Amygdala (tissue), 56 donors: Measurements from ENCODE around the gene ZFAND5.
A peak's percentile ranks its signal among the peaks of the same experiment; 100 is the strongest.

Experiments
- DNase-seq, 56 donors: peaks; one replicate each; lab custom pipeline; 2025; lab: John Stamatoyannopoulos, UW

ZFAND5 gene

GRCh38 chr9:72363908-72364678 is 915 bp downstream of the ZFAND5 start:
- DNase-seq = peak in 51 of 56 donors; percentile 3 to 75 (median 45)

GRCh38 chr9:72363236-72363635 is 1.8 kb downstream of the ZFAND5 start:
- DNase-seq = no peak

DNA sequence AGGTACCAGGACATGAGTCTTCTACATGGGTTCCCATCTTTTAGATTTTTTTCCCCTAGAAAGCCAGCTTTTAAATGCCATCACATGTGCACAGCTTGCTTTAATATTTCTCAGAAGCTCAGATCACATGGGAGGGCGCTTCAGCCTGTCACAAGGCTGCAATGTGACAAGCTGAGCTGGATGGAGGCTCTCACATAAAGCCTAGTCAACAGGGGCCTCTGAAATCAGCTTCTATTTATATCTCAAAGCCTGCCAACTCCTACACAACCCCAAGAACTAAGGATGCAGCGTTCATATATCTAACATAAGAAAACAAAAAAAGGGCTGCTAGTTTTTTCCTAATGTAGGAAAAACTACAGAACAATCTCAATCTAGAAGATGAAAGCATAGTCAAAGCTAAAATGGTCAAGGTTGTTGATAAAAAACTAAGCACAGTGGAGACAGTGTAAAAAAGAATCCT is 2.3 kb downstream of the ZFAND5 start:
- DNase-seq = peak in 54 of 56 donors; percentile 1 to 97 (median 72)

GRCh38 chr9:72362118-72362531 is 2.9 kb downstream of the ZFAND5 start:
- DNase-seq = no peak

- no peak for DNase-seq
These were observed 3.8 kb downstream of the ZFAND5 start for GRCh38 chr9:72361217-72361616.

GRCh38 chr9:72360324-72360723 is 4.7 kb downstream of the ZFAND5 start:
- no peak for DNase-seq

GRCh38 chr9:72356041-72356582 is 8.9 kb downstream of the ZFAND5 start:
- DNase-seq = peak in 12 of 56 donors; percentile 0 to 45 (median 9)

DNA sequence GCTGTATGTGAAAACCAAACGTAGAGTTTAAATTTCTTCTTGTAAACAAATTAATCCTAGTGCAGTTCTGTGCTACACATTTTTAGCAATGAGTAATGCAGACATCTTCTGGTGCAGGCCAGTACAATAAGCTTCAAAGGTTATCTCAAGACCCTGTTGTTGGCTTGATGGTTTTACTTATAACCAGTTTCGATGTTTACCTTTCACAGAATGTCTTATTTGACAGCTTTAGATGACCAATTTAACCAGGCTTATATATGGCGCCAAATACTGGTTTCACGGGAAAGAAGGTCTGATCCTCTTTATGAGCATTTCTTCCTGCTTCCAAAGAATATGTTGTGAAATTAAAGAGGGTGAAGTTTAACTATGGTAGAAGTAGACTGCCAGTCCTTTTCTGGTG is 9.9 kb downstream of the ZFAND5 start:
- DNase-seq = no peak

- no peak for DNase-seq
These were observed 10.3 kb downstream of the ZFAND5 start for GRCh38 chr9:72354704-72355103.

DNA sequence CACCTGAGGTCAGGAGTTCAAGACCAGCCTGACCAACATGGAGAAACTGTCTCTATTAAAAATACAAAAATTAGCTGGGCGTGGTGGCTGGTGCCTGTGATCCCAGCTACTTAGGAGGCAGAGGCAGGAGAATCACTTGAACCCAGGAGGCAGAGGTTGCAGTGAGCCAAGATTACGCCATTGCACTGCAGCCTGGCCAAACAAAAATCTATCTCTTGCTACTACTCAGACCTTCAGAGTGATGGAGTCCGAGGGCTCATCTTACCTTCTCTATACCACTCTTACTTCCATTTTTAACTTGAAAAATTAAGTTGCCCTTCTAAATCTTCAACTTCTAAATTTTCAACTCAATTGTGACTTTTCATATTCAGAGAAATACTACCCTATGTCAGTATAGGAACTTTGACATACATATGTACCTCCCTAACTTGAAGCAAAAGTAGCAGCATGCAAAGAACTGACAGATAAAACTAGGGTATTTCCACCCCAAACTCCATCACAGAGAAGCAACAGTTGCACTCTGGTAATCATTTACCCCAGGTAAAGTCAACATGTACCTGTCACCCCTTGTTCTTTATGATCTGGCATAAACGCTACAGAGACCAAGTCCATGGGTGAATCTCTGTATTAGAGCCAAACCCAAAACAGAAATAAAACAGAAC is 11.4 kb downstream of the ZFAND5 start:
- no peak for DNase-seq

- DNase-seq = no peak
These were observed 12.1 kb downstream of the ZFAND5 start for GRCh38 chr9:72352911-72353388.

GRCh38 chr9:72351538-72352453 is 13.2 kb downstream of the ZFAND5 start:
- DNase-seq = peak in 4 of 56 donors; percentile 1 to 2 (median 2)

DNA sequence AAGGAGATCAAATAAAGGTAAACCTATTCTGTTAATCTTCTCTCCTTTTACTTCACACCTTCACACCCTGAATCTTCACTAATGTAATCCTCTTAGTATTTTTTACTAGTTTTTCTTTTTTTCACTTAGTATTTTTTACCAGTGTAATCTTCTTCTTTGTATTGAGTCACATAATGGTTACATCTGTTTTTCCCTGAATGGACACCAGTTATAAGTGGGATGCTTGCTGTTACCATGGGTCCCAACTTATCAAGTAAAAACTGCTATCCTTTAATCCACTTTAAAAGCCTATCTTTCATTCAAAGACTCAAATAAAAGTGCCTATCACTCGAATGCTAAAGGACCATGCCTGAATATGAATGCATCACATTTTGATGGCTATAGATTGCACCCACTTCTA is 15.1 kb downstream of the ZFAND5 start:
- no peak for DNase-seq

DNA sequence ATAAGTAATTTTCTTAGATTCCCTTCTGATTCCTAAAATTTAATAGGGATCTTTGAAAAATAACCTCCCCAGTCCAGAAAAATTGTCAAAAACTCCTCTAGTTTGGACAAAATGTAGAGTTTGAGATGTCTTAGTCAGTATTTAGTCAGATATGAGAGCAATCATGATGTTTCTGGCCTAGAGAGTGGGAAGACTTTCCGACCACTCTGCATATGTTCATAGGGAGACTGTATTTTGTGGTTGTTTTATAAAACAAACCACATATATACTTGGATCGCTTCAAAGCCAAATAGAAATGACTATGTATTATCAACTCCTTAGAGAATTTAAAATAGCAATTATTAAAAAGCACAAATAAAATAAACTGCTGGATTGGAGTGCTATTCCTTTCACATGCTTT is 15.8 kb downstream of the ZFAND5 start:
- no peak for DNase-seq

DNA sequence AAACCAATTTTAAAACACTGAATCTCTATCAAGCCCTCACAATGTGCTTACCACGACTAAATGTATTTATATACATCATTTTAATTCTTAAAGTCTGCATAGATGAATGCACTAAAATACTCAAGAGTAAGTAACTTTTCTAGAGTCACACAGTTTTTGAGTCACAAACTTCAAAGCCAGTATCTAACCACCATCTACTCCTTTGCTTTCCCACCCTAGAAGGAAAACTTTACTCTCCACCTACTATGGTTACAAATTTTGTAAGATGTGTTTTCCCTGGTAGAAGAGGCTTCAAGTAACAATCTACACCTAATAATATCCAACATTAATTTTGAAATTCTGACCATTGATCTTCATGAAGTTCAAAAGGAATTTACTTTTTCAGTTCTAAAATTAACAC is 18.7 kb downstream of the ZFAND5 start:
- DNase-seq = no peak

DNA sequence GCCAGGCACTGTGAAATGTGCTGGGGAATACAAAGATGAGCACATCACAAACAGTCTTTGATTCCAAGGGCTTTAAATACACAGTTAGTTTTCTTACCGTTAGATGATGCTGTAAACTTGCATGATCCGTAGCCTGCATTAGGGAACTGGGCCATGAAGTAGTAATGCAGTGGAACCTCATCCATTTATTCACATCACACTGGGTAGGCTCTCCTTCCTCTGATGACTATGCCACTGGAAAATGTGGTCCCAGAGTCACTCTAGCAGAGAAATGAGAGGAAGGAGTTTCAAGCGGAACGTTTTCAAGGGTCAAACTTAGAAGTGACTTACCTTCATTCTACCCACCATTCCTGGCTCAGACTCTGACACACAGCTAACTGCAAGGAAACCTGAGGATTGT is 26.4 kb downstream of the ZFAND5 start:
- DNase-seq = no peak

DNA sequence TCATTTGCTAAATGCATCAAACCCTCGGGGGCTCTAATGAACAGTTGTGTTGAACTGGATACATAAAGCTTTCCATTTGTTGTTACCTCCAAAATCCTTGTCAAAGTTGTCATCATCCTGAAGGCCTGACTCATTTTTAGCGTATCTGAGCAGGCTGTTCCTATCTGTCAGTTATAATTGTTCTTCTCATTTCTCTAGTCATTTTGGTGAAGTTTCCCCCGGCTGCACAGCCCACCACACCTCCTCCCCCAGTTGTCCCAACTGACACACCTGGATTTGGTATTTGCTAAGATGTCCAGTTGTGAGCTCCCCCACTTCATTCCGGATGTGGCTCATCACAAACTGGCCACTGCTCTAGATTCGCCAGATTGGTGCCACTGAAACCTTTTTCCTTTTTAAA is 27.7 kb downstream of the ZFAND5 start:
- no peak for DNase-seq

DNA sequence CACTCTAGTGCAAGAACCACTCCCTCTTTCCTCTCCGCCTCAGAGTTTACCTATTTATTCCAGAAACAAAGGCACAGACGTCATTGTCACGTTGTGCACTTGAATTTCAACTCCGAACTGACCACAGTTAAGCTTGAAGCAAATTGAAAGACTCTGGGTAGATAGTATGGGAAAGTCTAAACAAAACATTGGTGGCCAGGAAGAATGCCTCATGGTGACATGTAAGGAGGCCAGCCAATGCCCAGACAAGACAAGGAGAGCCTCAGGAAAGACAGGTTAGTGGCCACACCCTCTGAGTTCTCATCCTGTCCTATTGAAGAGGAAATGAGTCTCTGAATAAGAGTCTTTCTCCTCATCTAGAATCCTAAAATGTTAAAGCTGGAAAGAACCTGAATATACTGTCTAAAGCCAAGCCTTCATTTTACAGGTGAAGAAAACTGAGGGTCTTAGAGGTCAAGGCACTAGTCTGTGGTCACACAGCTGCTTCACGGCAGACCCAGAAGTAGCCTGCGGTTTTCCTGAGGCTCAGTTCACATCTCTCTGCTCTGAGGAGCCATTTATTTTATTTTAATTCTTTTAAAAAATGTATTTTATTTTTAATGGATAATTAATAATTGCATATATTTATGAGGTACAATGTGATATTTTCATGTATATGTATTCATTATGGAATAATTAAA is 30.2 kb downstream of the ZFAND5 start:
- DNase-seq = no peak

GRCh38 chr9:72333709-72334108 is 31.3 kb downstream of the ZFAND5 start:
- no peak for DNase-seq

- no peak for DNase-seq
These were observed 31.8 kb downstream of the ZFAND5 start for GRCh38 chr9:72333197-72333596.
